Brain microvascular endothelial cell (primary cell): ENCODE results near the gene SLC66A1.

ENCODE experiments used
- DNase-seq: peaks from one replicate; pipeline ENCODE4 v3.0.0-alpha.2; 2020
- H3K27ac ChIP-seq: fragments of 250-450 bp; sonication (Bioruptor Pico); 2 replicates; pipeline ENCODE4 v1.5.1; 2020; ENCODE audit warnings: mild to moderate bottlenecking, moderate library complexity
- H3K27me3 ChIP-seq: fragments of 250-450 bp; sonication (Bioruptor Pico); replicated peaks from 2 replicates; pipeline ENCODE4 v1.5.1; 2020; ENCODE audit warnings: mild to moderate bottlenecking
- H3K36me3 ChIP-seq: fragments of 250-450 bp; sonication (Bioruptor Pico); replicated peaks from 2 replicates; pipeline ENCODE4 v1.5.1; 2020; ENCODE audit warnings: mild to moderate bottlenecking
- H3K4me3 ChIP-seq: 2 replicates; pipeline ENCODE4 v1.5.1; 2011; ENCODE audit warnings: low read depth, mild to moderate bottlenecking, control low read depth, low read length, moderate library complexity
- in situ Hi-C: cut with HindIII; loops from 2 replicates; pipeline ENCODE4 v1.10.0; 2017; ENCODE audit warnings: low sequenced_read_pairs, low pct_ligation_motif_present
- TF ChIP-seq, protein P1 (sequence below): IDR thresholded peaks from 2 replicates; pipeline ENCODE4 v1.5.1; 2011; ENCODE audit warnings: low read depth, mild to moderate bottlenecking, moderate library complexity, low read length, control low read depth, inconsistent platforms; ENCODE audit errors: missing control alignments

Gene SLC66A1

DNA sequence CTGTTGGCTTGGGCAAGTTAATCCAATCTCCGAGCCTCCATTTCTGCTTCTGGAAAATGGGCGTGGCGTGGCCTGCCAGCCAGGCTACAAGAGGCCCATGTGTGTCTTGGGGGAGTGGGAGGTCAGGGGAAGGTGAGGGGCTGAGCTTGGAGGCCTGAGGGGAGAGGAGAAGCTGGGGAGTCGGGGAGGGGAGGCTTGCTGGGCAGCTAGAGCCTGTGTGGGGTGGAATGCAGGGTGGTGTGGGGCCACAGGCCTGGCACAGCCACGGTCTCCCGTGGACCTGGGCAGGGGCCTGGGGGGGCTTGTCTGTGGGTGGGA is 14.6 kb downstream of the SLC66A1 start:
- Histone ChIP-seq H3K4me3 (no peak overlapping the region), H3K36me3 (peaks cover 36% of the 10 kb centered on the region), H3K27ac (no peak overlapping the region), H3K27me3 (no peaks in the 10 kb centered on the region)
- in situ Hi-C loops: no loop called here
- no peak for DNase-seq
- TF ChIP-seq, protein P1, sequence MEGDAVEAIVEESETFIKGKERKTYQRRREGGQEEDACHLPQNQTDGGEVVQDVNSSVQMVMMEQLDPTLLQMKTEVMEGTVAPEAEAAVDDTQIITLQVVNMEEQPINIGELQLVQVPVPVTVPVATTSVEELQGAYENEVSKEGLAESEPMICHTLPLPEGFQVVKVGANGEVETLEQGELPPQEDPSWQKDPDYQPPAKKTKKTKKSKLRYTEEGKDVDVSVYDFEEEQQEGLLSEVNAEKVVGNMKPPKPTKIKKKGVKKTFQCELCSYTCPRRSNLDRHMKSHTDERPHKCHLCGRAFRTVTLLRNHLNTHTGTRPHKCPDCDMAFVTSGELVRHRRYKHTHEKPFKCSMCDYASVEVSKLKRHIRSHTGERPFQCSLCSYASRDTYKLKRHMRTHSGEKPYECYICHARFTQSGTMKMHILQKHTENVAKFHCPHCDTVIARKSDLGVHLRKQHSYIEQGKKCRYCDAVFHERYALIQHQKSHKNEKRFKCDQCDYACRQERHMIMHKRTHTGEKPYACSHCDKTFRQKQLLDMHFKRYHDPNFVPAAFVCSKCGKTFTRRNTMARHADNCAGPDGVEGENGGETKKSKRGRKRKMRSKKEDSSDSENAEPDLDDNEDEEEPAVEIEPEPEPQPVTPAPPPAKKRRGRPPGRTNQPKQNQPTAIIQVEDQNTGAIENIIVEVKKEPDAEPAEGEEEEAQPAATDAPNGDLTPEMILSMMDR: no peak

GRCh38 chr1:19327301-19327700 is 15.2 kb downstream of the SLC66A1 start:
- no peak overlapping the region for H3K27ac ChIP-seq
- no peak overlapping the region for H3K4me3 ChIP-seq
- H3K27me3 ChIP-seq: no peaks in the 10 kb centered on the region
- no peak for DNase-seq
- in situ Hi-C loops: no loop called here
- TF ChIP-seq, protein P1: no peak
- peaks cover 36% of the 10 kb centered on the region for H3K36me3 ChIP-seq

DNA sequence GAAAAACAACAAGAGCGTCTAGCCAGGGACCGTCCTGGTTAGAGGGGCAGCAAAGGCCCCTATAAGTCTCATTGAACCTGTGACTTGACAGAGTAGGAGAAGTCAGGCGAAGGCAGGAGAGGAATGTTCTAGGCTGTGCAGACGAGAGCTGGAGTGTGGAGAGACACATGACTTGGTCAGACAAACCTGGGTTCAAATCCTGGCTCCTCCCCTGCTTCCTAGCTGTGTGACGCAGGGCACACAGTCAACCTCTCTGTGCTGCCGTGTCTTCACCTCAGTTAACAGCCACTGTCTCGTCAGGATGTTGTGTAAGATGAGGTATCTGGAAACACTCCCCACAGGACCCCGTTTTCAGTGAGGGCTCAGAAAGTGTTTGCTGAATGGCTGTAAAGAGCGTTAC is 15.6 kb downstream of the SLC66A1 start:
- TF ChIP-seq, protein P1: no peak
- no peaks in the 10 kb centered on the region for H3K27me3 ChIP-seq
- H3K36me3 ChIP-seq: peaks cover 36% of the 10 kb centered on the region
- in situ Hi-C loops: no loop called here
- no peak overlapping the region for H3K4me3 ChIP-seq
- DNase-seq: no peak
- H3K27ac ChIP-seq: no peak overlapping the region

- H3K36me3 ChIP-seq: peaks cover 34% of the 10 kb centered on the region
- TF ChIP-seq, protein P1: no peak
- in situ Hi-C loops: no loop called here
Measured at GRCh38 chr1:19328486-19328885, 16.4 kb downstream of the SLC66A1 start.

GRCh38 chr1:19329188-19329587 is 17.1 kb downstream of the SLC66A1 start:
- in situ Hi-C loops: no loop called here
- peaks cover 30% of the 10 kb centered on the region for H3K36me3 ChIP-seq
- DNase-seq: no peak
- H3K27ac ChIP-seq: no peak overlapping the region
- TF ChIP-seq, protein P1: no peak
- H3K4me3 ChIP-seq: no peak overlapping the region
- H3K27me3 ChIP-seq: no peaks in the 10 kb centered on the region

More at GRCh38 chr1:19328486-19328885, 16.4 kb downstream of the SLC66A1 start:
- DNase-seq: no peak
- H3K27me3 ChIP-seq: no peaks in the 10 kb centered on the region
- no peak overlapping the region for H3K27ac ChIP-seq
- no peak overlapping the region for H3K4me3 ChIP-seq

DNA sequence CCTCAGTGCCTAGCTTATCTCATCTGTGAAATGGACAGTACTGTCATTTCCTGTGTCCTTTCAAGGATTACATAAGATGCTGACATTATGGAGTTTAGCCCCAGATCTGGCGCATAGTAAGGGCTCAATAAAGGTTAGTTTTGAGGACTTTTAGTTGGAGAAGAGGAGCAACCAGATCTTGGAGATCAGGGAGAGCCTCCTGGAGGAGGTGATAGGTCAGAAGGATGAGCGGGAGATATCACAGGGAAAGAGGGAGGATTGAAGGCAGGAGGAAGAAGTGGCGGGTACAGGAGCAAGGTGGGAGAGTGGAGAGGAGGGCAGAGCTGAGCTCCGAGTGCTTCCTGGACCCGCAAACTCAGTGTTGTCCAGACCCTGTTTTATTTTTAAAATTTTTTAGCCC is 17.5 kb downstream of the SLC66A1 start:
- no peak for DNase-seq
- H3K4me3 ChIP-seq: no peak overlapping the region
- in situ Hi-C loops: no loop called here
- H3K36me3 ChIP-seq: peaks cover 27% of the 10 kb centered on the region
- TF ChIP-seq, protein P1: no peak
- H3K27me3 ChIP-seq: no peaks in the 10 kb centered on the region
- no peak overlapping the region for H3K27ac ChIP-seq
